Effector memory CD4-positive, alpha-beta T cell (primary cell): ENCODE measurements around the gene MRPL4.
A peak's percentile ranks its signal among the peaks of the same experiment; 100 is the strongest.
"Not testable (repeated sequence)": the region's sequence is repeated elsewhere in the genome, so short reads cannot be mapped to it uniquely, and the experiment has no call there.

Experiments used
- DNase-seq, 3 donors: peaks; one replicate each; pipeline ENCODE4 v3.0.0-alpha.2; 2020
- H3K27ac ChIP-seq: 2 replicates; pipeline ENCODE4 v1.7.0; 2013; ENCODE audit warnings: mild to moderate bottlenecking, low read length, moderate library complexity; ENCODE audit not compliant: insufficient read depth, poor library complexity, severe bottlenecking
- H3K27me3 ChIP-seq: replicated peaks from 2 replicates; pipeline ENCODE4 v1.7.0; 2013; ENCODE audit warnings: mild to moderate bottlenecking, low read length; ENCODE audit not compliant: insufficient read depth, control insufficient read depth, poor library complexity, severe bottlenecking
- H3K36me3 ChIP-seq: 2 replicates; pipeline ENCODE4 v1.7.0; 2013; ENCODE audit warnings: mild to moderate bottlenecking, low read length, moderate library complexity; ENCODE audit not compliant: control insufficient read depth, insufficient read depth
- H3K4me1 ChIP-seq: 2 replicates; pipeline ENCODE4 v1.7.0; 2013; ENCODE audit warnings: low read length, mild to moderate bottlenecking; ENCODE audit not compliant: control insufficient read depth, insufficient read depth, poor library complexity, severe bottlenecking
- H3K4me3 ChIP-seq: 2 replicates; pipeline ENCODE4 v1.7.0; 2013; ENCODE audit warnings: low read length, low read depth, mild to moderate bottlenecking; ENCODE audit not compliant: insufficient read depth, poor library complexity, severe bottlenecking
- H3K9me3 ChIP-seq: 2 replicates; pipeline ENCODE4 v1.7.0; 2013; ENCODE audit warnings: mild to moderate bottlenecking, low read length, moderate library complexity; ENCODE audit not compliant: control insufficient read depth

The MRPL4 gene

GRCh38 chr19:10228920-10229319, 23.1 kb upstream of the MRPL4 start:
- H3K27me3 ChIP-seq, result no peaks in the 10 kb centered on the region
- H3K9me3 ChIP-seq, result no peaks in the 10 kb centered on the region
- DNase-seq, result peak in 1 of 3 donors; percentile 24
- H3K4me3 ChIP-seq, result no peak overlapping the region
- H3K36me3 ChIP-seq, result peaks cover 3% of the 10 kb centered on the region
- peaks cover 18% of the 10 kb centered on the region for H3K4me1 ChIP-seq
- peak overlapping the region; percentile 95 for H3K27ac ChIP-seq

- Histone ChIP-seq H3K4me3 (peak overlapping the region; percentile 94), H3K9me3 (no peaks in the 10 kb centered on the region), H3K27me3 (no peaks in the 10 kb centered on the region), H3K4me1 (peaks cover 20% of the 10 kb centered on the region), H3K36me3 (no peaks in the 10 kb centered on the region), H3K27ac (peak overlapping the region; percentile 95)
- peak; percentile 71 to 78 (median 72) for DNase-seq
These were observed 21.7 kb upstream of the MRPL4 start for GRCh38 chr19:10230173-10230860.

DNA sequence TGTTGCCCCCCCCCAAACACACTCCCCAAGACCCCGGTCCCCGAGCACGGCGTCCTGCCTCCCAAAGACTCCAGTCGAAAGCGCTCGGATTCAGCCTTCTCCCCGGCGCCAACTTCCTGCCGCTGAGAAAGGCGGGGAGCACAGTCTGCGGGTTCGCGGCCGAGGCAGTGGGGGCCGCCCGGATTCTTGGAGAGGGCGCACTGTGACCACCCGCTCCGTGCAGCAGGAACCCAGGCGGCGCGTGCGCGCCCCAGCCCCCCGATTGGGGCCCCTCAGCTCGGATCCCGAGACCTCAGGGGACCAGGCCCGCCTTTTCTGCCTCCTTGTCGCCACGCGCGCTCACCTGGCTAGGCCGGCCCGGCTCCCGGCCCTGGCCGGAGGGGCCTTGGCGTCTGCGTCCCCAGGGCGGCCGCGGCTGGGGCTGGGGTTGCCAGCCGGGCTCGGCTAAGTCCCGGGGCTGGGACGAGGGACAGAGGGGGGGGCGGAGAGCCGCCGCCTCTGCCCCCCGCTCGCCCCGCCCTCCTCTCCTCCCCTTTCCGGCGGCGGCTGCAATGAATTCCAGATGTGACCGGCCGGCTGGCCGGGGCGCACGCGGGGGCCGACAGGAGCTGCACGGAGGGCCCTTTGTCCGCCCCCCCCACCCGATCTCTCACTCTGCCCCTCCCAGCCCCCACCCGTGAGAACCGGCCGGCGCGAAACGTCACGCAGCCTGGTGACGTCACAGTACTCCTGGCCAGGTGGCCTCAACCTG, 21.0 kb upstream of the MRPL4 start, which contains the start of gene S1PR2:
S1PR2 (minus strand) TSS at position 471 of the 751 bp plus-strand sequence. CDS start 6,426 bp downstream, outside the sequence.
- no peaks in the 10 kb centered on the region for H3K27me3 ChIP-seq
- H3K4me1 ChIP-seq, result peaks cover 25% of the 10 kb centered on the region
- DNase-seq, result peak; percentile 73 to 82 (median 78)
- peak within 1 kb of the TSS; percentile 95 for H3K27ac ChIP-seq
- peak within 1 kb of the TSS; percentile 94 for H3K4me3 ChIP-seq
- H3K9me3 ChIP-seq, result no peaks in the 10 kb centered on the region
- no peaks in the 10 kb centered on the region for H3K36me3 ChIP-seq

- Histone ChIP-seq H3K4me1 (peaks cover 31% of the 10 kb centered on the region), H3K9me3 (no peaks in the 10 kb centered on the region), H3K27ac (peak overlapping the region; percentile 95), H3K4me3 (peak overlapping the region; percentile 94), H3K27me3 (no peaks in the 10 kb centered on the region), H3K36me3 (no peaks in the 10 kb centered on the region)
- DNase-seq, result no peak
These were observed 20.3 kb upstream of the MRPL4 start for GRCh38 chr19:10231612-10232228.

- H3K27me3 ChIP-seq, result no peaks in the 10 kb centered on the region
- H3K9me3 ChIP-seq, result no peaks in the 10 kb centered on the region
- no peak for DNase-seq
- peaks cover 31% of the 10 kb centered on the region for H3K4me1 ChIP-seq
- no peak overlapping the region for H3K4me3 ChIP-seq
- no peaks in the 10 kb centered on the region for H3K36me3 ChIP-seq
- no peak overlapping the region for H3K27ac ChIP-seq
These were observed 18.1 kb upstream of the MRPL4 start for GRCh38 chr19:10233946-10234345.

DNA sequence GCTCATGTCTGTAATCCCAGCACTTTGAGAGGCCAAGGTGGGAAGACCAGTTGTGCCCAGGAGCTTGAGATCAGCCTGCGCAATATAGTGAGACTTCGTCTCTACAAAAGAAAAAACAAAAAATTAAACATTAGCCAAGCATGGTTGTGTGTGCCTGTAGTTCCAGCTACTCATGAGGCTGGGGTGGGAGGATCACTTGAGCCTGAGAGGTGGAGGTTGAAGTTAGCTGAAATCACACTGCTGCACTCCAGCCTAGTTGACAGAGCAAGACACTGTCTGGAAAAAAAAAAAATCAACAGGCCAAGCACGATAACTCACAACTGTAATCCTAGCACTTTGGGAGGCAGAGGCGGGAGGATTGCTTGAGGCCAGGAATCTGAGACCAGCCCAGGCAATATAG, 17.0 kb upstream of the MRPL4 start:
- Histone ChIP-seq H3K9me3 (no peaks in the 10 kb centered on the region), H3K36me3 (no peaks in the 10 kb centered on the region), H3K4me3 (no peak overlapping the region), H3K27me3 (no peaks in the 10 kb centered on the region), H3K4me1 (peaks cover 24% of the 10 kb centered on the region), H3K27ac (peak overlapping the region; percentile 93)
- no peak for DNase-seq

GRCh38 chr19:10235409-10235808, 16.6 kb upstream of the MRPL4 start:
- H3K9me3 ChIP-seq, H3K4me3 ChIP-seq, H3K36me3 ChIP-seq, H3K27me3 ChIP-seq, DNase-seq: not testable (repeated sequence)
- Histone ChIP-seq H3K4me1 (peaks cover 21% of the 10 kb centered on the region), H3K27ac (peak overlapping the region; percentile 93)

DNA sequence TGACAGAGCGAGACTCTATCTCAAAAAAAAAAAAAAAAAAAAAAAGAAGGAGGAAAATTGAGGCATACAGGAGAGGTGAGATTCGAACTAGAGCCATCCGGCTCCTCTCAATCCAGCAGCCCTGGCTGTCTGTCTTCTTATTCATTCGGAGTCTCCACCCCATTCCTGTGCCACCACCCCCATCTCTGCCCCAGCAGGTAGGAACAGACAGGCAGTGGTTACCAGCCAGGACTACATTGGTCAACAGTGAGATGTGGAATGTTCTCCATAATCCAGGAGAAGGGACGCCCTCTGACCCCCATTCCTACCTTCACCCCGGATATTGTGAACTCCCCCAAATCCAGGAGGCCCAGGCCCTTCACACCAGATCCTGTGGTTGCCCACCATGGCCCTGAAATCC, 14.3 kb upstream of the MRPL4 start:
- Histone ChIP-seq H3K4me3 (no peak overlapping the region), H3K27me3 (no peaks in the 10 kb centered on the region), H3K4me1 (peaks cover 14% of the 10 kb centered on the region), H3K27ac (no peak overlapping the region), H3K9me3 (no peaks in the 10 kb centered on the region), H3K36me3 (no peaks in the 10 kb centered on the region)
- no peak for DNase-seq

- H3K27me3 ChIP-seq, result no peaks in the 10 kb centered on the region
- peaks cover 14% of the 10 kb centered on the region for H3K4me1 ChIP-seq
- H3K27ac ChIP-seq, result no peak overlapping the region
- no peaks in the 10 kb centered on the region for H3K36me3 ChIP-seq
- DNase-seq, result no peak
- H3K4me3 ChIP-seq, result no peak overlapping the region
- H3K9me3 ChIP-seq, result no peaks in the 10 kb centered on the region
These were observed 13.7 kb upstream of the MRPL4 start for GRCh38 chr19:10238172-10238783.
